ENCODE measurements around the gene CBX3. TPM values are rescaled to one million over a fixed set of nuclear protein-coding genes. Genes with fewer than 3 reads are reported as not detected.
"Not testable (repeated sequence)": the region's sequence is repeated elsewhere in the genome, so short reads cannot be mapped to it uniquely, and the experiment has no call there.

CBX3 gene
- total RNA-seq, 2 experiments from 2014 or later = 366 to 370 TPM

- H3K9me3 Mint-ChIP-seq = no peaks in the 10 kb centered on the region
- DNase-seq = no peak
- no peak overlapping the region for H3K4me3 Mint-ChIP-seq
- H3K27me3 Mint-ChIP-seq = peaks cover 10% of the 10 kb centered on the region
- peak overlapping the region; percentile 90 for H3K27ac Mint-ChIP-seq
- peaks cover 94% of the 10 kb centered on the region for H3K36me3 Mint-ChIP-seq
- H3K4me1 Mint-ChIP-seq = peaks cover 94% of the 10 kb centered on the region
Measured at GRCh38 chr7:26189697-26190096, 11.8 kb upstream of the CBX3 start.

GRCh38 chr7:26190417-26190869, 11.1 kb upstream of the CBX3 start:
- Mint-ChIP-seq H3K4me1 (peaks cover 92% of the 10 kb centered on the region), H3K9me3 (no peaks in the 10 kb centered on the region), H3K27me3 (peaks cover 10% of the 10 kb centered on the region), H3K27ac (peak overlapping the region; percentile 67), H3K36me3 (peaks cover 93% of the 10 kb centered on the region), H3K4me3 (peak overlapping the region; percentile 45)
- no peak for DNase-seq

- H3K4me3 Mint-ChIP-seq = peak overlapping the region; percentile 8
- peaks cover 10% of the 10 kb centered on the region for H3K27me3 Mint-ChIP-seq
- no peaks in the 10 kb centered on the region for H3K9me3 Mint-ChIP-seq
- H3K4me1 Mint-ChIP-seq = peaks cover 91% of the 10 kb centered on the region
- H3K36me3 Mint-ChIP-seq = peaks cover 96% of the 10 kb centered on the region
- peak overlapping the region; percentile 91 for H3K27ac Mint-ChIP-seq
- DNase-seq = no peak
Measured at GRCh38 chr7:26191233-26191973, 10.1 kb upstream of the CBX3 start.

- Mint-ChIP-seq H3K9me3 (no peaks in the 10 kb centered on the region), H3K27me3 (peaks cover 10% of the 10 kb centered on the region), H3K36me3 (peaks cover 96% of the 10 kb centered on the region), H3K27ac (peak overlapping the region; percentile 91), H3K4me3 (peak overlapping the region; percentile 100), H3K4me1 (peaks cover 90% of the 10 kb centered on the region)
- no peak for DNase-seq
Measured at GRCh38 chr7:26191974-26192479, 9.5 kb upstream of the CBX3 start.

GRCh38 chr7:26192485-26193087, 9.0 kb upstream of the CBX3 start:
- DNase-seq = no peak
- Mint-ChIP-seq H3K4me1 (peaks cover 84% of the 10 kb centered on the region), H3K27ac (peak overlapping the region; percentile 91), H3K27me3 (peaks cover 10% of the 10 kb centered on the region), H3K9me3 (no peaks in the 10 kb centered on the region), H3K36me3 (peaks cover 96% of the 10 kb centered on the region), H3K4me3 (peak overlapping the region; percentile 100)

- H3K4me3 Mint-ChIP-seq = peak overlapping the region; percentile 100
- peak overlapping the region; percentile 91 for H3K27ac Mint-ChIP-seq
- no peak for DNase-seq
- peaks cover 96% of the 10 kb centered on the region for H3K36me3 Mint-ChIP-seq
- H3K9me3 Mint-ChIP-seq = no peaks in the 10 kb centered on the region
- peaks cover 74% of the 10 kb centered on the region for H3K4me1 Mint-ChIP-seq
- peaks cover 10% of the 10 kb centered on the region for H3K27me3 Mint-ChIP-seq
Measured at GRCh38 chr7:26193432-26194207, 7.9 kb upstream of the CBX3 start.

GRCh38 chr7:26194764-26195163, 6.8 kb upstream of the CBX3 start:
- Mint-ChIP-seq H3K27ac (peak overlapping the region; percentile 91), H3K4me3 (peak overlapping the region; percentile 100), H3K36me3 (peaks cover 96% of the 10 kb centered on the region), H3K4me1 (peaks cover 62% of the 10 kb centered on the region), H3K27me3 (peaks cover 12% of the 10 kb centered on the region)
- H3K9me3 Mint-ChIP-seq, DNase-seq: not testable (repeated sequence)

GRCh38 chr7:26195182-26195581, 6.4 kb upstream of the CBX3 start:
- H3K27me3 Mint-ChIP-seq = peaks cover 16% of the 10 kb centered on the region
- DNase-seq = no peak
- peak overlapping the region; percentile 100 for H3K4me3 Mint-ChIP-seq
- peak overlapping the region; percentile 89 for H3K27ac Mint-ChIP-seq
- H3K36me3 Mint-ChIP-seq = peaks cover 97% of the 10 kb centered on the region
- peaks cover 60% of the 10 kb centered on the region for H3K4me1 Mint-ChIP-seq
- no peaks in the 10 kb centered on the region for H3K9me3 Mint-ChIP-seq

- DNase-seq = no peak
- peaks cover 24% of the 10 kb centered on the region for H3K27me3 Mint-ChIP-seq
- H3K36me3 Mint-ChIP-seq = peaks cover 93% of the 10 kb centered on the region
- peaks cover 57% of the 10 kb centered on the region for H3K4me1 Mint-ChIP-seq
- no peaks in the 10 kb centered on the region for H3K9me3 Mint-ChIP-seq
- H3K27ac Mint-ChIP-seq = peak overlapping the region; percentile 89
- H3K4me3 Mint-ChIP-seq = peak overlapping the region; percentile 100
Measured at GRCh38 chr7:26195867-26196657, 5.5 kb upstream of the CBX3 start.

GRCh38 chr7:26197153-26198115, 4.1 kb upstream of the CBX3 start:
- no peaks in the 10 kb centered on the region for H3K9me3 Mint-ChIP-seq
- peak overlapping the region; percentile 100 for H3K27ac Mint-ChIP-seq
- peaks cover 47% of the 10 kb centered on the region for H3K4me1 Mint-ChIP-seq
- H3K27me3 Mint-ChIP-seq = peaks cover 24% of the 10 kb centered on the region
- H3K36me3 Mint-ChIP-seq = peaks cover 82% of the 10 kb centered on the region
- no peak for DNase-seq
- H3K4me3 Mint-ChIP-seq = peak overlapping the region; percentile 100

GRCh38 chr7:26198133-26198780, 3.3 kb upstream of the CBX3 start:
- peaks cover 41% of the 10 kb centered on the region for H3K4me1 Mint-ChIP-seq
- no peak for DNase-seq
- peak overlapping the region; percentile 100 for H3K4me3 Mint-ChIP-seq
- H3K9me3 Mint-ChIP-seq = no peaks in the 10 kb centered on the region
- H3K27me3 Mint-ChIP-seq = peaks cover 24% of the 10 kb centered on the region
- peaks cover 80% of the 10 kb centered on the region for H3K36me3 Mint-ChIP-seq
- peak overlapping the region; percentile 100 for H3K27ac Mint-ChIP-seq

- no peaks in the 10 kb centered on the region for H3K9me3 Mint-ChIP-seq
- peak overlapping the region; percentile 100 for H3K27ac Mint-ChIP-seq
- peaks cover 37% of the 10 kb centered on the region for H3K4me1 Mint-ChIP-seq
- peaks cover 24% of the 10 kb centered on the region for H3K27me3 Mint-ChIP-seq
- H3K36me3 Mint-ChIP-seq = peaks cover 79% of the 10 kb centered on the region
- peak overlapping the region; percentile 100 for H3K4me3 Mint-ChIP-seq
- DNase-seq = no peak
Measured at GRCh38 chr7:26198781-26199169, 2.8 kb upstream of the CBX3 start.
